Activated CD8-positive, alpha-beta memory T cell treated with anti-CD3 and anti-CD28 coated beads for 48 hours (primary cell): Measurements from ENCODE around the gene TNP2.

Experiments used
- DNase-seq, 3 experiments: peaks; one replicate each; pipeline ENCODE4 v3.0.0-alpha.2; 2020; ENCODE audit warnings: low read depth in 2 of 3, low spot score in 2 of 3

The TNP2 gene

GRCh38 chr16:11256661-11257130, 12.4 kb downstream of the TNP2 start:
- DNase-seq, result no peak

GRCh38 chr16:11255737-11256660, 13.1 kb downstream of the TNP2 start, which contains the start of gene SOCS1:
TSS of gene SOCS1 (minus strand) at chr16:11256204. CDS start at chr16:11255478, 726 bp downstream.
- DNase-seq, result peak; percentile 83 to 89 (median 85)

GRCh38 chr16:11254913-11255736, 14.0 kb downstream of the TNP2 start:
- peak in 2 of 3 experiments; percentile 38 to 42 for DNase-seq

- no peak for DNase-seq
Observed at GRCh38 chr16:11253995-11254912, 14.9 kb downstream of the TNP2 start.

- peak; percentile 39 to 50 (median 44) for DNase-seq
Observed at GRCh38 chr16:11253009-11253994, 15.8 kb downstream of the TNP2 start.

- DNase-seq, result peak in 1 of 3 experiments; percentile 38
Observed at GRCh38 chr16:11252482-11252931, 16.6 kb downstream of the TNP2 start.

- DNase-seq, result peak; percentile 61 to 77 (median 63)
Observed at GRCh38 chr16:11251525-11252481, 17.3 kb downstream of the TNP2 start.

GRCh38 chr16:11250786-11251524, 18.2 kb downstream of the TNP2 start:
- no peak for DNase-seq

GRCh38 chr16:11250091-11250785, 18.9 kb downstream of the TNP2 start:
- DNase-seq, result peak in 1 of 3 experiments; percentile 42

- no peak for DNase-seq
Observed at GRCh38 chr16:11249233-11250061, 19.7 kb downstream of the TNP2 start.

GRCh38 chr16:11248133-11248532, 21.0 kb downstream of the TNP2 start:
- no peak for DNase-seq

GRCh38 chr16:11245988-11246387, 23.1 kb downstream of the TNP2 start:
- no peak for DNase-seq

GRCh38 chr16:11245222-11245737, 23.8 kb downstream of the TNP2 start:
- DNase-seq, result no peak

- DNase-seq, result no peak
Observed at GRCh38 chr16:11242658-11243057, 26.5 kb downstream of the TNP2 start.

- DNase-seq, result no peak
Observed at GRCh38 chr16:11241480-11242204, 27.5 kb downstream of the TNP2 start.
